ENCODE data around the gene GNRHR.

DNA sequence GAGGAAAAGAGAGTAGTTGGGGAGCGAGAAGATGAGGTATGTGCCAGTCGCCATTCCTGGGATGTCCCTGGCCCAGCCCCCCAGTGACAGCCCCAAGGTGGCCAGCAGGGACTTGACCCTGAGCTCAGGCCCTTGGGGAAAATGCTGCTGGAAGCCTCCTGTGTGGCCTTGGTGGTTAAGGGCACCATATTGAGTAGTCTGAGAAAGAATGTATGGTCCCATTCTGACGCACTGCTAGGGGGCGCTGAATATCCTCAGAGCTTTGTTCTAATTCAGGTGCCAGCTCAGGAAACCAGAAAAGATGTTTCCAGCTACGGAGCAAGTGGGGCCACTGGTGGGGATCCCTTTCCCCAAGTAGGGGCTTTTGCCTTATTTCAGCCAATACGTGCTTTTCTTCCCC lies 39.2 kb downstream of the GNRHR start:
- TF ChIP-seq, protein P1, sequence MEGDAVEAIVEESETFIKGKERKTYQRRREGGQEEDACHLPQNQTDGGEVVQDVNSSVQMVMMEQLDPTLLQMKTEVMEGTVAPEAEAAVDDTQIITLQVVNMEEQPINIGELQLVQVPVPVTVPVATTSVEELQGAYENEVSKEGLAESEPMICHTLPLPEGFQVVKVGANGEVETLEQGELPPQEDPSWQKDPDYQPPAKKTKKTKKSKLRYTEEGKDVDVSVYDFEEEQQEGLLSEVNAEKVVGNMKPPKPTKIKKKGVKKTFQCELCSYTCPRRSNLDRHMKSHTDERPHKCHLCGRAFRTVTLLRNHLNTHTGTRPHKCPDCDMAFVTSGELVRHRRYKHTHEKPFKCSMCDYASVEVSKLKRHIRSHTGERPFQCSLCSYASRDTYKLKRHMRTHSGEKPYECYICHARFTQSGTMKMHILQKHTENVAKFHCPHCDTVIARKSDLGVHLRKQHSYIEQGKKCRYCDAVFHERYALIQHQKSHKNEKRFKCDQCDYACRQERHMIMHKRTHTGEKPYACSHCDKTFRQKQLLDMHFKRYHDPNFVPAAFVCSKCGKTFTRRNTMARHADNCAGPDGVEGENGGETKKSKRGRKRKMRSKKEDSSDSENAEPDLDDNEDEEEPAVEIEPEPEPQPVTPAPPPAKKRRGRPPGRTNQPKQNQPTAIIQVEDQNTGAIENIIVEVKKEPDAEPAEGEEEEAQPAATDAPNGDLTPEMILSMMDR (conservative IDR thresholded peaks at IDR 0.05 in 1 of 2, IDR thresholded peaks at IDR 0.05 in 1 of 2; ENCODE audit: low read depth in 1 of 2, low read length in 2 of 2): no peak
- no peak for TF ChIP-seq EZH2 (IDR thresholded peaks at IDR 0.05; ENCODE audit: low read length, missing control alignments)

Measured in fibroblast of lung (primary cell).